Omental fat pad (tissue), 4 donors: ENCODE measurements around the gene PAQR4. TPM values are rescaled to one million over a fixed set of nuclear protein-coding genes. Genes with fewer than 3 reads are reported as not detected.

Experiments used
- ATAC-seq: fragments of 150-250 bp; one replicate; pipeline ENCODE4 v1.9.1; 2016; ENCODE audit warnings: mild to moderate bottlenecking, moderate library complexity; ENCODE audit not compliant: low FRiP score
- DNase-seq: peaks from one replicate; pipeline ENCODE4 v3.0.0-alpha.2; 2019; ENCODE audit warnings: low spot score
- total RNA-seq, 4 donors: library from RNA; depleted of rRNA; stranded (reverse); fragments of >200 nt; gene quantifications; one replicate each; pipeline ENCODE4 v1.1.0, GENCODE V29; 2016
- TF ChIP-seq, protein P1 (sequence below), 3 donors: fragments of 450-650 bp; IDR thresholded peaks; one replicate each; pipeline ENCODE4 v1.5.1; 2016 to 2017; ENCODE audit warnings: antibody characterized with exemption in 3 of 3, mild to moderate bottlenecking in 3 of 3, moderate library complexity in 2 of 3

The PAQR4 gene
- total RNA-seq, 4 donors from 2014 or later: 1.9 to 6.8 (median 3.5) TPM

DNA sequence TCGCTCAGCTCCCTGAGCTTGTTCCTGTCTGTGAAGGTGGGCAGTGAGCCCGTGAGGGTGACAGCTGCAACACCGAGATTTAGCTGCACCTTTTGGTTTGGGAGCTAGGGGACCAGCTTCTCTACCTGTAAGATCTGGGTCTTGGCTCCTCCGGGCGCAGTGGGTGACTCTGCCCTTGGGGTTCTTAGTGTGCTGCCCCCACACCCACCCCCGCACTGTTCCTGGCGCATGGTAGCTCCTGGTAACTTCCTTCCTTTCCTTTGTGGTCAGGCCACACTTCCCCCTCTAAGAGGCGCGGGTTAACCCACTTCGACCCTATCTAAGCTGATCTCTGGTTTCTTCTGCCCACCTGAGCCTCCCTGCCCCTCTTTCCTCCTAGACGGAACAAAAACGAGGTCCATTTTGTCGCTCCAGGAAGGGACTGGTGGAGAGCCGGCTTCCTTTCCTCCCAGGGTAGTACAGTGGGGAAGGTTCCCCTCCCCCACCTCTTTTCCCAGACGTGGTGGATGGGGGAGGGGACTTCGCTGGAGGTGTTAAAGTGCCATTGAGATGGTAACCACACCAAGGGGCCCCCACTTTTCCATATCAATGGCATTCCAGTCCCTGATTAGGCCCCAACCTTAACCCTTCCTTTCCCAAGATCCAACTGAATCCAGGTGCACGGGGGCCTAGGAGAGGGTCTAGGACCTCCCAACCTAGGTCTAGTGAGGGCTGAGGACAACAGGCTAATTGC, 39.0 kb downstream of the PAQR4 start:
- ATAC-seq (no peak), DNase-seq (no peak)
- TF ChIP-seq, protein P1, sequence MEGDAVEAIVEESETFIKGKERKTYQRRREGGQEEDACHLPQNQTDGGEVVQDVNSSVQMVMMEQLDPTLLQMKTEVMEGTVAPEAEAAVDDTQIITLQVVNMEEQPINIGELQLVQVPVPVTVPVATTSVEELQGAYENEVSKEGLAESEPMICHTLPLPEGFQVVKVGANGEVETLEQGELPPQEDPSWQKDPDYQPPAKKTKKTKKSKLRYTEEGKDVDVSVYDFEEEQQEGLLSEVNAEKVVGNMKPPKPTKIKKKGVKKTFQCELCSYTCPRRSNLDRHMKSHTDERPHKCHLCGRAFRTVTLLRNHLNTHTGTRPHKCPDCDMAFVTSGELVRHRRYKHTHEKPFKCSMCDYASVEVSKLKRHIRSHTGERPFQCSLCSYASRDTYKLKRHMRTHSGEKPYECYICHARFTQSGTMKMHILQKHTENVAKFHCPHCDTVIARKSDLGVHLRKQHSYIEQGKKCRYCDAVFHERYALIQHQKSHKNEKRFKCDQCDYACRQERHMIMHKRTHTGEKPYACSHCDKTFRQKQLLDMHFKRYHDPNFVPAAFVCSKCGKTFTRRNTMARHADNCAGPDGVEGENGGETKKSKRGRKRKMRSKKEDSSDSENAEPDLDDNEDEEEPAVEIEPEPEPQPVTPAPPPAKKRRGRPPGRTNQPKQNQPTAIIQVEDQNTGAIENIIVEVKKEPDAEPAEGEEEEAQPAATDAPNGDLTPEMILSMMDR (IDR thresholded peaks at IDR 0.05): no peak

DNA sequence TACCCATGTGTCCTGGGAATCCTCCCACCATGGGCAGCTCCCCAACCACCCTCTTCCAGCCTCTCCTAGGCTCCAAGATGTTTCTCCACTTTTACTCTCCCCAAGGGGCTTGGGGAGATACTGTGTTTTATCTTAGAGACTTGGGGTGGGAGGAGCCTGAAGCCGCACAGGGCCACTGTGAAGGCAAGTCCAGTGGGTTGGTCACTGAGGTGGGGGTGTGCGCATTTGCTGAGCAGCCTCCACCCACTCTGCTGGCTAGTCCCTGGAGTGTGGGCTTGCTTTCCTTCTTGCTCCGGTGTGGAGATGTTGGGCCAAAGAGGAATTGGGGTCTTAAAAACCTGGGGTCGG, 39.5 kb downstream of the PAQR4 start:
- DNase-seq (no peak), ATAC-seq (no peak)
- TF ChIP-seq, protein P1 (IDR thresholded peaks at IDR 0.05): no peak

DNA sequence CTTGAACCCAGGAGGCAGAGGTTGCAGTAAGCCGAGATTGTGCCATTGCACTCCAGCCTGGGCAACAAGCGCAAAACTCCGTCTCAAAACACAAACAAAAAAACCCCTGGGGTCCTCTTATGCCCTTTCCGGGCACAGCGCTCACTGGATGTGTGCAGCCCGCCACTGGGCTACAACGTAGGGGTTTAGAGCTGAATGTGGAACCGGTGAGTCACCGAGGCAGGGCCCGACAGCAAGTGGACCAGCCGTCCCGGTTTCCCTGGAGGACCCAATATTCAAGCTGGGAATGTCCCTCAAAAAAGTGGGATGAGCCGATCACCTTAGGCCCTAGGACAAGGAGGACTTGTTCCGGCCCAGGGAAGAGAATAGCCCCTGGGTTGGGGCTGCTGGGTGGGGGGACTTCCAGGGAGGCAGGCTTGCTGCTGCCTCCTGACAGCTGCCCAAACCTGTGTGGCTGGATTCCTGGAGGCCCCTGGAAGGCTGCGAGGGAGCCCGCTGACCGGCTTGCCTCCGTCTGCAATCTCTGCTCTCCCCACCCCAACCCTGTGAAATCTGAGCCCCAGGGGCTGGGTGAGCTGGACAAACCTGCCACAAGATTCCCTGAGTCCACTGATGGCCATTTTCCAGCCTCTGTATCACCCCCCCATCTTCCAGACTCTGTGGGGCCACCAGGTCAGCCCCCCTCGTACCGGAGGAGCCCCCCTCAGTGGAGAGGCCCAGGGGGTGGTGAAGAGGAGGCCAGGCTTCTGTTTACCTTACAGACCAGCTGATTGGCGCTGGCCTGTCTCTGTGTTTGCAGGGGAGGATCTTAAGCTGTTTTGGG, 40.6 kb downstream of the PAQR4 start:
- TF ChIP-seq, protein P1 (IDR thresholded peaks at IDR 0.05): no peak
- DNase-seq (no peak), ATAC-seq (no peak)

DNA sequence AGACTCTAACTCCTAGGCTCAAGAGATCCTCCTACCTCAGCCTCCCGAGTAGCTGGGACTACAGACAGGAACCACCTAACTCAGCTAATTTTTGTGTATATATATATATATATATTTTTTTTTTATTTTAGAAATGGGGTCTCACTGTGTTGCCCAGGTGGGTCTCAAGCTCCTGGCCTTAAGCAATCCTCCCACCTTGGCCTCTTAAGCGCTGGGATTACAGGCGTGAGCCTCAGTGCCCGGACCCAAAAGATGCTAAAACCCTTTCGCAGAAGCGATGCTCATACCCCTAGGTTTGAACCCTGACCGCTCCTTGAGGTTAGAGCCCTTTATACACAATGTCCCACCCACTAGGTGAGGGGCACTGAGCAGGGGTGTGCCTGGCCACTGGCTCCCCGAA, 41.4 kb downstream of the PAQR4 start:
- no peak for ATAC-seq
- TF ChIP-seq, protein P1 (IDR thresholded peaks at IDR 0.05): no peak
- no peak for DNase-seq

DNA sequence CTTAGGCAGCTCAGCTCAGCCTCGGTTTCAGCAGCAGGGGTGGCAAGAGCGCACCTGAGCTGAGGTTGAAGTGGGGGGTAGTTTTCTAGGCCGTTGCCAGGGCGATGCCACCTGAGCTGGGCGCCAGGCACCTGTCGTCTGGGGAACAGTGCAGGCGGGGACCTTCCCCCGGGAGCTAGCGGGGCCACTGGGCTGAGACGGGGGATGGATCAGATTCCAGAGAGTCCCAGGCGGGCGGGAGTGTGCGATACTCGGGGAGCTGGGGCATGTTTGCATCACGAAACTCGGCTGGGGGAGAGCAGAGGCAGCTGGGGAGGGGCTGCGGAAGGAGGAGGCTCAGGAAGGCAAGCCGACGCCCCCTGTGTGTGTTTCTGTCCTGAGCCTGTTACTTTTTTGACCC, 43.1 kb downstream of the PAQR4 start:
- TF ChIP-seq, protein P1 (IDR thresholded peaks at IDR 0.05): no peak
- ATAC-seq: no peak
- DNase-seq: no peak

DNA sequence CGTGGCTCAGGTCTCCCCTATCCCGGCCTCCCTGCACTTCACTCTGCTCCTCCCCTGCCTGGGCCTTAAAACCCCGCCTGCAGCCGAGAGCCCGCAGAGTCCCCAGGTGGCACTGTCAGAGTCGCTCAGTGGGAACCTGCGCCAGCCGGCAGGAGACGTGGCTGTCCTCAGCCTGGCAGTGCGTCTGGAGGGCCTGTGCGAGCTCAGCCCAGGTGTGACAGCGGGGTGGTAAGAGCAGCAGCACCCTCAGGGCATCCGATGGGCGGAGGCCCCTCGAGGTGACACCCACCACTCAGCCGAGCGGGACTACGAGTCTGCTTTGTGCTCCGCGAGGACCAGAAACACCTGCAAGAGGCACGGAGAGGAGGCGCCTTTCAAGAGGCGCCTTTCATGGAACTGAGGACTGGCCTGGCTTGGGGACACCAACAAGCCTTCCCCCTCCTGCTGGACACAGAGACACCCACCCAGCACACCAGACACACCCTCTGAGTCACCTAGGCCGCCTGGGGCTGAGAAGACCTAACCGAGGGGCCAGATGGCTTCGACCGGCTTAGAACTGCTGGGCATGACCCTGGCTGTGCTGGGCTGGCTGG, 43.8 kb downstream of the PAQR4 start, which contains the start of gene CLDN9:
TSS of gene CLDN9 (plus strand) at position 96 of the 593 bp plus-strand sequence. CDS start at position 536, 440 bp downstream.
- no peak for ATAC-seq
- no peak for DNase-seq
- TF ChIP-seq, protein P1 (IDR thresholded peaks at IDR 0.05): no peak
